Measurements from ENCODE around the gene MTSS2. TPM values are rescaled to one million over a fixed set of nuclear protein-coding genes. Genes with fewer than 3 reads are reported as not detected.

MTSS2 gene
- total RNA-seq, 1 donor from 2014 or later, result 57.1 TPM

Other genes starting within 250 kb of the MTSS2 start
- gene ST3GAL2, start 247.0 kb downstream of the MTSS2 start, total RNA-seq, result 29.2 and 37.8 TPM in 2 replicates
- 18.8 and 21.1 TPM in 2 replicates for gene FCSK, start 231.5 kb downstream of the MTSS2 start, total RNA-seq
- 75.9 and 76.0 TPM in 2 replicates for gene COG4, start 162.5 kb downstream of the MTSS2 start, total RNA-seq
- 379 and 387 TPM in 2 replicates for gene SF3B3, start 162.2 kb downstream of the MTSS2 start, total RNA-seq
- gene IL34, start 39.5 kb downstream of the MTSS2 start, total RNA-seq, result not detected in 2 replicates
- 38.4 and 39.0 TPM in 2 replicates for gene VAC14, start 115.1 kb upstream of the MTSS2 start, total RNA-seq

Measured in progenitor cell of endocrine pancreas (in vitro differentiated cells).